Endothelial cell of umbilical vein (primary cell): ENCODE results near the gene KLHL1. TPM values are rescaled to one million over a fixed set of nuclear protein-coding genes. Genes with fewer than 3 reads are reported as not detected.

Experiments used
- BruUV-seq: library from RNA; stranded (reverse); fragments of 400-500 nt; replicated peaks from 2 replicates; lab custom pipeline; 2021; lab: Mats Ljungman, UMichigan
- CTCF ChIA-PET: fragments of 300-600, 350-600 bp; sonication (Branson Sonifier 250); formaldehyde crosslinking; loops from one replicate; lab custom pipeline; 2021; ENCODE audit warnings: antibody characterized with exemption, inconsistent platforms; lab: Charles Lee
- POLR2A ChIA-PET: fragments of 300-600, 350-600 bp; sonication (Branson Sonifier 250); formaldehyde crosslinking; loops from one replicate; lab custom pipeline; 2021; ENCODE audit warnings: antibody characterized with exemption, inconsistent platforms; lab: Charles Lee
- DNase-seq: peaks from one replicate; pipeline ENCODE4 v3.0.0-alpha.2; 2011; ENCODE audit warnings: low read depth, low spot score
- FAIRE-seq: peaks from 2 replicates; lab custom pipeline; 2011; peaks lifted over from hg19 to GRCh38; lab: Jason Lieb, UNC
- H2AFZ ChIP-seq: 2 replicates; pipeline ENCODE4 v1.6.0; 2012; ENCODE audit warnings: low read depth, low read length, control low read depth, inconsistent platforms
- H3K27ac ChIP-seq: 2 replicates; pipeline ENCODE4 v1.5.1; 2011; ENCODE audit warnings: low read depth, mild to moderate bottlenecking, control low read depth, low read length, moderate library complexity; ENCODE audit not compliant: insufficient read depth
- H3K27me3 ChIP-seq, 2 experiments: 2 replicates each; pipeline versions ENCODE4 v1.6.0 to v1.6.1; 2011; ENCODE audit warnings: low read length in 2 of 2, mixed read lengths in 1 of 2; ENCODE audit not compliant: control insufficient read depth in 2 of 2, insufficient read depth in 2 of 2
- H3K36me3 ChIP-seq, 2 experiments: 2 replicates in 1 of 2; 3 replicates in 1 of 2; pipeline ENCODE4 v1.5.1; 2011; ENCODE audit warnings: low read length in 2 of 2, mild to moderate bottlenecking in 1 of 2, moderate library complexity in 1 of 2; ENCODE audit not compliant: control insufficient read depth in 2 of 2, insufficient read depth in 2 of 2; ENCODE audit errors: extremely low read depth in 1 of 2
- H3K4me1 ChIP-seq: 3 replicates; pipeline ENCODE4 v1.5.1; 2011; ENCODE audit warnings: mild to moderate bottlenecking, low read length; ENCODE audit not compliant: control insufficient read depth, insufficient read depth; ENCODE audit errors: extremely low read depth
- H3K4me2 ChIP-seq: 2 replicates; pipeline ENCODE4 v1.6.1; 2011; ENCODE audit warnings: low read length, control low read depth, mixed read lengths; ENCODE audit not compliant: insufficient read depth
- H3K4me3 ChIP-seq, 3 experiments: fragments of 200-600 bp in 1 of 3; sonication (generic), shearing (Covaris generic) in 1 of 3; replicated peaks in 1 of 3; 2 replicates each; pipeline ENCODE4 v1.5.1; 2011 to 2016; ENCODE audit warnings: control low read depth in 3 of 3, low read length in 3 of 3, mild to moderate bottlenecking in 2 of 3, inconsistent platforms in 1 of 3, low read depth in 1 of 3, moderate library complexity in 1 of 3; ENCODE audit not compliant: insufficient read depth in 1 of 3
- H3K79me2 ChIP-seq: 2 replicates; pipeline ENCODE4 v1.6.0; 2012; ENCODE audit warnings: low read length, inconsistent platforms; ENCODE audit not compliant: control insufficient read depth, insufficient read depth
- H3K9ac ChIP-seq: replicated peaks from 2 replicates; pipeline ENCODE3; 2011; ENCODE audit warnings: low read length, control low read depth; ENCODE audit not compliant: insufficient read depth; ENCODE audit errors: extremely low read depth
- H3K9me1 ChIP-seq: replicated peaks from 3 replicates; pipeline ENCODE4 v1.6.0; 2011; ENCODE audit warnings: mild to moderate bottlenecking, low read length; ENCODE audit not compliant: control insufficient read depth, insufficient read depth; ENCODE audit errors: extremely low read depth
- H3K9me3 ChIP-seq: replicated peaks from 2 replicates; pipeline ENCODE4 v1.5.1; 2012; ENCODE audit warnings: low read length, inconsistent platforms; ENCODE audit not compliant: control insufficient read depth, insufficient read depth
- H4K20me1 ChIP-seq: replicated peaks from 2 replicates; pipeline ENCODE3; 2011; ENCODE audit warnings: mild to moderate bottlenecking, low read length; ENCODE audit not compliant: control insufficient read depth, insufficient read depth; ENCODE audit errors: extremely low read depth
- CTCF ChIP-seq, 2 donors: IDR thresholded peaks; 1 replicate in 1 of 2; 2 replicates in 1 of 2; pipeline ENCODE4 v1.5.1; 2011; ENCODE audit warnings: low read length in 2 of 2, mild to moderate bottlenecking in 2 of 2, moderate library complexity in 2 of 2, control low read depth in 1 of 2, inconsistent platforms in 1 of 2, low read depth in 1 of 2; ENCODE audit not compliant: insufficient read depth in 1 of 2; ENCODE audit errors: extremely low read depth in 1 of 2
- EZH2 ChIP-seq: IDR thresholded peaks from 2 replicates; pipeline ENCODE4 v1.6.1; 2012; ENCODE audit warnings: borderline replicate concordance, low read depth, mild to moderate bottlenecking, moderate library complexity, low read length, inconsistent platforms; ENCODE audit not compliant: severe bottlenecking
- FOS ChIP-seq: IDR thresholded peaks from 2 replicates; pipeline ENCODE4 v1.6.1; 2011; ENCODE audit warnings: mild to moderate bottlenecking, low read length, moderate library complexity, borderline replicate concordance; ENCODE audit not compliant: insufficient read depth
- GATA2 ChIP-seq: IDR thresholded peaks from 2 replicates; pipeline ENCODE4 v1.7.0; 2011; ENCODE audit warnings: low read depth, mild to moderate bottlenecking, moderate library complexity, mixed read lengths, low read length; ENCODE audit not compliant: insufficient read length, insufficient read depth
- JUN ChIP-seq: IDR thresholded peaks from 2 replicates; pipeline ENCODE4 v1.6.1; 2011; ENCODE audit warnings: borderline replicate concordance, low read depth; ENCODE audit not compliant: insufficient read length, insufficient read depth
- MAX ChIP-seq: IDR thresholded peaks from 2 replicates; pipeline ENCODE4 v1.6.1; 2011; ENCODE audit not compliant: insufficient read depth, insufficient read length
- MYC ChIP-seq: IDR thresholded peaks from one replicate; pipeline ENCODE4 v1.6.1; 2011; ENCODE audit warnings: mild to moderate bottlenecking, low read depth, low read length
- POLR2A ChIP-seq: IDR thresholded peaks from 2 replicates; pipeline ENCODE4 v1.6.1; 2012; ENCODE audit warnings: low read depth, mild to moderate bottlenecking, control low read depth, low read length
- POLR2AphosphoS5 ChIP-seq: IDR thresholded peaks from 2 replicates; pipeline ENCODE4 v1.6.1; 2012; ENCODE audit warnings: low read depth, mild to moderate bottlenecking, control low read depth, low read length, moderate library complexity; ENCODE audit not compliant: insufficient read depth
- dilution Hi-C: fragments of 300-500 bp; cut with MboI; formaldehyde crosslinking; loops from one replicate; pipeline ENCODE4 v1.15.0; 2019; ENCODE audit warnings: low sequenced_read_pairs; ENCODE audit not compliant: extremely low pct_ligation_motif_present
- intact Hi-C: fragments of 100-400 bp; cut with micrococcal nuclease; formaldehyde crosslinking; loops from one replicate; pipeline ENCODE4 v1.10.0; 2022
- polyA plus RNA-seq, 4 experiments: library from polyadenylated mRNA; depleted of rRNA in 3 of 4; stranded (reverse) in 3 of 4; unstranded in 1 of 4; fragments of >200 nt; gene quantifications; 2 replicates each; pipeline versions ENCODE4 v1.2.1 to v1.2.3, GENCODE V29; 2011 to 2012; ENCODE audit warnings: missing spikeins in 1 of 4
- total RNA-seq: library from RNA; stranded (reverse); gene quantifications from 2 replicates; pipeline ENCODE4 v1.2.3, GENCODE V29; 2021

The KLHL1 gene
- total and polyA plus RNA-seq, 2 donors (not counting 3 experiments of a cell fraction or from before 2014, with no cell fraction given) = not detected

- Histone ChIP-seq H3K27ac (no peak overlapping the region), H3K9me3 (peaks cover 4% of the 10 kb centered on the region), H3K79me2 (no peaks in the 10 kb centered on the region), H2AFZ (no peak overlapping the region), H3K9me1 (no peaks in the 10 kb centered on the region), H3K4me3 (no peak overlapping the region), H3K4me1 (no peaks in the 10 kb centered on the region), H3K4me2 (no peak overlapping the region), H3K36me3 (no peaks in the 10 kb centered on the region), H3K27me3 (no peaks in the 10 kb centered on the region), H3K9ac (no peak overlapping the region), H4K20me1 (no peaks in the 10 kb centered on the region)
- CTCF ChIA-PET = no interaction called here
- dilution Hi-C loops = no loop called here
- POLR2A ChIA-PET = no interaction called here
- no peak for FAIRE-seq
- intact Hi-C loops = no loop called here
- no peak for DNase-seq
- TF ChIP-seq MYC (no peak), POLR2A (no peak), CTCF (IDR thresholded peaks at IDR 0.05; ENCODE audit: extremely low read depth in 1 of 2, insufficient read depth in 1 of 2, low read depth in 1 of 2, low read length in 2 of 2) (no peak), JUN (no peak), FOS (no peak), MAX (no peak), GATA2 (no peak), EZH2 (no peak), POLR2AphosphoS5 (no peak)
- BruUV-seq = no TSS peak
Measured at GRCh38 chr13:69677343-69677742, 430.9 kb downstream of the KLHL1 start.
